Ovary (tissue), 9 donors: ENCODE results near the gene JAKMIP3. TPM values are rescaled to one million over a fixed set of nuclear protein-coding genes. Genes with fewer than 3 reads are reported as not detected.

Experiments
- DNase-seq, 5 donors: peaks; one replicate each; pipeline ENCODE4 v3.0.0-alpha.2; 2019 to 2020
- H3K27ac ChIP-seq, 2 donors: fragments of 200-600 bp; one replicate each; pipeline versions ENCODE4 v1.5.1 to v1.8.0; 2019 to 2022
- H3K27me3 ChIP-seq: fragments of 200-600 bp; one replicate; pipeline ENCODE4 v1.8.0; 2022
- H3K36me3 ChIP-seq: fragments of 200-600 bp; sonication (generic); one replicate; pipeline ENCODE4 v1.5.1; 2019
- H3K4me1 ChIP-seq: one replicate; pipeline ENCODE4 v1.8.1; 2013; ENCODE audit warnings: mild to moderate bottlenecking, moderate library complexity; ENCODE audit not compliant: insufficient read depth
- H3K4me3 ChIP-seq: fragments of 200-600 bp; sonication (generic); one replicate; pipeline ENCODE4 v1.5.1; 2017
- H3K9me3 ChIP-seq, 2 donors: fragments of 200-600 bp in 1 of 2; sonication (generic) in 1 of 2; one replicate each; pipeline versions ENCODE4 v1.5.1 to v1.8.1; 2013 to 2019; ENCODE audit warnings: mild to moderate bottlenecking in 1 of 2, moderate library complexity in 1 of 2
- CTCF ChIP-seq, 3 donors: fragments of 450-650 bp in 2 of 3; fragments of 200-600 bp in 1 of 3; IDR thresholded peaks; one replicate each; pipeline versions ENCODE4 v1.5.1 to v1.8.0; 2016 to 2022; ENCODE audit warnings: antibody characterized with exemption in 3 of 3, mild to moderate bottlenecking in 1 of 3
- EP300 ChIP-seq: sonication (generic); formaldehyde crosslinking; IDR thresholded peaks from one replicate; pipeline ENCODE4 v1.6.1; 2017; ENCODE audit warnings: antibody characterized with exemption
- POLR2A ChIP-seq: fragments of 450-650 bp; IDR thresholded peaks from one replicate; pipeline ENCODE4 v1.6.1; 2017; ENCODE audit warnings: antibody characterized with exemption, mild to moderate bottlenecking, moderate library complexity
- WGBS, 3 donors: extraction: QIAGEN DNeasy Blood & Tissue Kit in 1 of 3; methylation state at CpG; one replicate each; pipeline versions ENCODE4 v1.1.5 to v1.1.7; 2013 to 2017; 5-methylcytosine and 5-hydroxymethylcytosine counted together
- intact Hi-C, 4 donors: fragments of 100-400 bp; cut with DNase I; formaldehyde crosslinking; loops; one replicate each; pipeline versions ENCODE4 v1.11.0 to v1.15.1; 2022 to 2023
- polyA plus RNA-seq, 2 donors: library from polyadenylated mRNA; stranded (reverse); fragments of 200-250 nt in 1 of 2; fragments of 350-450 nt in 1 of 2; fragmentation: Illumina TruSeq in 1 of 2; extraction: RNeasy Lipid Tissue Mini Kit (QIAGEN cat#74804) in 1 of 2; gene quantifications; one replicate each; pipeline ENCODE4 v1.2.3, GENCODE V29; 2013 to 2014
- total RNA-seq, 7 donors: library from RNA; depleted of rRNA in 2 of 7; stranded (reverse); fragments of >200 nt in 2 of 7; fragmentation: NEBNext Ultra II Directional in 3 of 7; extraction: Animal tissue kit (Norgen Biotek cat#: 25700) in 3 of 7; gene quantifications; one replicate each; pipeline versions ENCODE4 v1.1.0 to v1.2.4, GENCODE V29; 2016 to 2023
- donor health status: DM: no; HTN: no; CAD: no; lungs with moderate emphysema.
- donor health status: DM: no; HTN: no; CAD: no.
- donor health status: Bipolar disorder and iron deficiency.
- donor health status: DM: yes; HTN: yes; CAD: no.
- donor health status: DM: no; HTN: no; CAD: no.
- donor health status: DM: yes; HTN: yes; CAD: no.

Gene JAKMIP3
- total and polyA plus RNA-seq, 9 donors: 0.48 to 2.5 (median 1.5) TPM

GRCh38 chr10:132043861-132044695 lies 21.7 kb upstream of the JAKMIP3 start:
- Histone ChIP-seq H3K4me3 (no peak overlapping the region), H3K9me3 (no peaks in the 10 kb centered on the region), H3K4me1 (no peaks in the 10 kb centered on the region), H3K27ac (no peak overlapping the region), H3K27me3 (no peaks in the 10 kb centered on the region), H3K36me3 (no peaks in the 10 kb centered on the region)
- intact Hi-C loops: no loop called here
- 70 to 77% (median 74%) methylated on average over 22 of the region's 22 CpGs for WGBS, 3 donors
- DNase-seq: no peak
- TF ChIP-seq POLR2A: no peak
- TF ChIP-seq EP300: no peak
- TF ChIP-seq CTCF (IDR thresholded peaks at IDR 0.05): no peak

DNA sequence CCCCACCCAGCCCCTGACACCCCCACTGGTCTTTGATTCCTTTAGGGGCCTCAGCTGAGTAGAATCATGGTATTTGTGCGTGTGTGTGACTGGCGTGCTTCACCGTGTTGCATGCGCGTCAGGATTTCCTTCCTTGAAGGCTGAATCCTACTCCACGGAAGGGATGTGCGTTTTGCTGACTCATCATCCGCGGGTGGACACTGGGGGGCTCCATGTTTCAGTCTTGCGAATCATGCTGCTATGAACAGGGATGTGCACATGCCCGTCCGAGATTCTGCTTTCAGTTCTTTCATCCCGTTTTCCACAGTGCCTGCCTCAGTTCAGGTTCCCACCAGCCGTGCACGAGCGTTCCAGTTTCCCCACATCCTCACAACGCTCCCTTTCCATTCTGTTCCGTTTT lies 20.9 kb upstream of the JAKMIP3 start:
- DNase-seq: no peak
- Histone ChIP-seq H3K27me3 (no peaks in the 10 kb centered on the region), H3K36me3 (no peaks in the 10 kb centered on the region), H3K27ac (no peak overlapping the region), H3K4me3 (no peak overlapping the region), H3K4me1 (no peaks in the 10 kb centered on the region), H3K9me3 (no peaks in the 10 kb centered on the region)
- 83 to 88% (median 85%) methylated on average over 18 of the region's 18 CpGs for WGBS, 3 donors
- TF ChIP-seq EP300 (no peak), CTCF (IDR thresholded peaks at IDR 0.05) (no peak), POLR2A (no peak)
- intact Hi-C loops: loop anchor here in 1 of 4 donors (5.0 kb wide), 1 partner anchor 258 kb away; no protein-coding TSS in a partner anchor

DNA sequence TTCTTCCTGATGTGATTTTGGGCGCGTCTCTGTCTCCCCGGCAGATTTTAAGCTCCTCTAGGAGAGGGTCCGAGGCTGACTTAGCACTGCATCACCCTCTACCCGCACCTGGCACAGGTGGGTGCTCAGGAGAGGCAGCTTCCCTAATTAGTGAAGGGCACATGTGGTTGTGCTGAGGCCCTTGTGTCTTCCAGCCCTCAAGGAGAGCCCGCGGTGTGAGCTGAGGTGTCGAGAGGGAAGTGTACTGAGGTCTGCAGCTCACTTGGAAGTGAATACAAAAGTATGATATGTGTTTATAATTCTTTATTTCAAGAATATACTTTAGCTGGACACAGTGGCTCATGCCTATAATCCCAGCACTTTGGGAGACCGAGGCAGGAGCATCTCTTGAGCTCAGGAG lies 20.4 kb upstream of the JAKMIP3 start:
- H3K4me1 ChIP-seq: no peaks in the 10 kb centered on the region
- intact Hi-C loops: loop anchor here in 1 of 4 donors (5.0 kb wide), 1 partner anchor 258 kb away; no protein-coding TSS in a partner anchor
- WGBS, 3 donors: 89 to 93% (median 90%) methylated on average over 9 of the region's 9 CpGs
- H3K9me3 ChIP-seq: no peaks in the 10 kb centered on the region
- TF ChIP-seq EP300: no peak
- no peak for TF ChIP-seq POLR2A
- TF ChIP-seq CTCF (IDR thresholded peaks at IDR 0.05): no peak
- no peaks in the 10 kb centered on the region for H3K36me3 ChIP-seq
- no peak overlapping the region for H3K27ac ChIP-seq
- H3K4me3 ChIP-seq: no peak overlapping the region
- no peak for DNase-seq
- H3K27me3 ChIP-seq: no peaks in the 10 kb centered on the region

GRCh38 chr10:132047575-132048293 lies 18.0 kb upstream of the JAKMIP3 start:
- H3K4me3 ChIP-seq: no peak overlapping the region
- TF ChIP-seq CTCF (IDR thresholded peaks at IDR 0.05): no peak
- TF ChIP-seq POLR2A: no peak
- TF ChIP-seq EP300: no peak
- no peaks in the 10 kb centered on the region for H3K4me1 ChIP-seq
- no peaks in the 10 kb centered on the region for H3K27me3 ChIP-seq
- no peak for DNase-seq
- no peaks in the 10 kb centered on the region for H3K9me3 ChIP-seq
- 80 to 86% (median 86%) methylated on average over 33 to 42 of the region's 42 CpGs for WGBS, 3 donors
- no peak overlapping the region for H3K27ac ChIP-seq
- no peaks in the 10 kb centered on the region for H3K36me3 ChIP-seq
- intact Hi-C loops: loop anchor here in 1 of 4 donors (5.0 kb wide), 1 partner anchor 260 kb away; no protein-coding TSS in a partner anchor
